Liver (tissue), 3 donors: ENCODE measurements around the gene MYBPC2.

Experiments used
- EGR1 ChIP-seq, 2 donors: IDR thresholded peaks; 2 replicates each; pipeline ENCODE4 v1.6.1; 2016 to 2018; ENCODE audit warnings: antibody characterized with exemption in 2 of 2, low read depth in 2 of 2
- RAD21 ChIP-seq, 2 donors: IDR thresholded peaks; 2 replicates each; pipeline ENCODE4 v1.6.1; 2016; ENCODE audit warnings: antibody characterized with exemption in 2 of 2, mild to moderate bottlenecking in 2 of 2
- TAF1 ChIP-seq: conservative IDR thresholded peaks from 2 replicates; pipeline ENCODE4 v1.6.1; 2016; ENCODE audit warnings: antibody characterized with exemption, mild to moderate bottlenecking
- TF ChIP-seq, protein P1 (sequence below): fragments of 150-350 bp; IDR thresholded peaks from 2 replicates; pipeline ENCODE4 v1.5.1; 2017; ENCODE audit warnings: improper control_type of control experiment, low read depth, low read length; ENCODE audit not compliant: missing input control
- TF ChIP-seq, protein P2 (sequence below): IDR thresholded peaks from 2 replicates; pipeline ENCODE4 v1.6.1; 2016; ENCODE audit warnings: antibody characterized with exemption, mild to moderate bottlenecking
- TF ChIP-seq, protein P3 (sequence below): IDR thresholded peaks from 2 replicates; pipeline ENCODE4 v1.6.1; 2016; ENCODE audit warnings: antibody characterized with exemption
- donor health status: healthy.
- donor health status: healthy.

DNA sequence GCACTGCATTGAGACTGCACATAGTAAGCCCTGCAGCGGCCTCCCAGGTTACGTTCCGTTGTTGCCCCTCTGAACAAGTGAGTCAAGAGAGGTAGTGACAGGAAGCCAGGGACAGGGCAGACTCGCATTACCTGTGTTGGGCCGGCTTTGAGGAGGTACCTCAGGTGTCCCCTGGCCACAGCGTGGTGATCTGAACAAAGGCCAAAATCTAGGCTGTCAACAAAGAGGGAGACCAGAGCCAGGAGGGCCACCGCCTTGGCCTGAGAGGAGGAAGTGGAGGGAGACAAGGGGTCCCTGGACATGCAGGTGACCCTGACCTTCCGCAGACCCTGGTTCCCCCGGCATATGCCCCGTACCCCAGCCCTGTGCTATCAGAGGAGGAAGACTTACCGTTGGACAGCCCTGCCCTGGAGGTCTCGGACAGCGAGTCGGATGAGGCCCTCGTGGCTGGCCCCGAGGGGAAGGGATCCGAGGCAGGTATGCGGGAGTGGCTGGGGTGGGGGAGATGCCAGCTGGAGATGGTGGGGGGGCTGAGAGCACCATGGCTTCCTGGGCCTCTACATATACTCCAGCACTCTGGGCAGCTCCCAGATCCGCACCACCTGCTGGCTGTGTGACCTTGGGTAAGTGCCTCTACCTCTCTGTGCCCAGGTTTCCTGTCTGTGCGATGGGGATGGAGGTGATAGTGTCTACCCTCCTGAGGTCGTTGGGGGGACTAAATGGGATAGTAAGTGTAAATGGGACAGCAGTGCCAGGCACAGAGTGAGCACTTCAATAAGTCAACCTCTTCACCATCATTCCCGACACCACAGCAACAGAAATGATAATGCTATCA, 9.2 kb upstream of the MYBPC2 start:
- TF ChIP-seq RAD21 (IDR thresholded peaks at IDR 0.05): no peak
- TF ChIP-seq, protein P1, sequence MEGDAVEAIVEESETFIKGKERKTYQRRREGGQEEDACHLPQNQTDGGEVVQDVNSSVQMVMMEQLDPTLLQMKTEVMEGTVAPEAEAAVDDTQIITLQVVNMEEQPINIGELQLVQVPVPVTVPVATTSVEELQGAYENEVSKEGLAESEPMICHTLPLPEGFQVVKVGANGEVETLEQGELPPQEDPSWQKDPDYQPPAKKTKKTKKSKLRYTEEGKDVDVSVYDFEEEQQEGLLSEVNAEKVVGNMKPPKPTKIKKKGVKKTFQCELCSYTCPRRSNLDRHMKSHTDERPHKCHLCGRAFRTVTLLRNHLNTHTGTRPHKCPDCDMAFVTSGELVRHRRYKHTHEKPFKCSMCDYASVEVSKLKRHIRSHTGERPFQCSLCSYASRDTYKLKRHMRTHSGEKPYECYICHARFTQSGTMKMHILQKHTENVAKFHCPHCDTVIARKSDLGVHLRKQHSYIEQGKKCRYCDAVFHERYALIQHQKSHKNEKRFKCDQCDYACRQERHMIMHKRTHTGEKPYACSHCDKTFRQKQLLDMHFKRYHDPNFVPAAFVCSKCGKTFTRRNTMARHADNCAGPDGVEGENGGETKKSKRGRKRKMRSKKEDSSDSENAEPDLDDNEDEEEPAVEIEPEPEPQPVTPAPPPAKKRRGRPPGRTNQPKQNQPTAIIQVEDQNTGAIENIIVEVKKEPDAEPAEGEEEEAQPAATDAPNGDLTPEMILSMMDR: no peak
- TF ChIP-seq, protein P2, sequence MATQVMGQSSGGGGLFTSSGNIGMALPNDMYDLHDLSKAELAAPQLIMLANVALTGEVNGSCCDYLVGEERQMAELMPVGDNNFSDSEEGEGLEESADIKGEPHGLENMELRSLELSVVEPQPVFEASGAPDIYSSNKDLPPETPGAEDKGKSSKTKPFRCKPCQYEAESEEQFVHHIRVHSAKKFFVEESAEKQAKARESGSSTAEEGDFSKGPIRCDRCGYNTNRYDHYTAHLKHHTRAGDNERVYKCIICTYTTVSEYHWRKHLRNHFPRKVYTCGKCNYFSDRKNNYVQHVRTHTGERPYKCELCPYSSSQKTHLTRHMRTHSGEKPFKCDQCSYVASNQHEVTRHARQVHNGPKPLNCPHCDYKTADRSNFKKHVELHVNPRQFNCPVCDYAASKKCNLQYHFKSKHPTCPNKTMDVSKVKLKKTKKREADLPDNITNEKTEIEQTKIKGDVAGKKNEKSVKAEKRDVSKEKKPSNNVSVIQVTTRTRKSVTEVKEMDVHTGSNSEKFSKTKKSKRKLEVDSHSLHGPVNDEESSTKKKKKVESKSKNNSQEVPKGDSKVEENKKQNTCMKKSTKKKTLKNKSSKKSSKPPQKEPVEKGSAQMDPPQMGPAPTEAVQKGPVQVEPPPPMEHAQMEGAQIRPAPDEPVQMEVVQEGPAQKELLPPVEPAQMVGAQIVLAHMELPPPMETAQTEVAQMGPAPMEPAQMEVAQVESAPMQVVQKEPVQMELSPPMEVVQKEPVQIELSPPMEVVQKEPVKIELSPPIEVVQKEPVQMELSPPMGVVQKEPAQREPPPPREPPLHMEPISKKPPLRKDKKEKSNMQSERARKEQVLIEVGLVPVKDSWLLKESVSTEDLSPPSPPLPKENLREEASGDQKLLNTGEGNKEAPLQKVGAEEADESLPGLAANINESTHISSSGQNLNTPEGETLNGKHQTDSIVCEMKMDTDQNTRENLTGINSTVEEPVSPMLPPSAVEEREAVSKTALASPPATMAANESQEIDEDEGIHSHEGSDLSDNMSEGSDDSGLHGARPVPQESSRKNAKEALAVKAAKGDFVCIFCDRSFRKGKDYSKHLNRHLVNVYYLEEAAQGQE: no peak
- TF ChIP-seq, protein P3, sequence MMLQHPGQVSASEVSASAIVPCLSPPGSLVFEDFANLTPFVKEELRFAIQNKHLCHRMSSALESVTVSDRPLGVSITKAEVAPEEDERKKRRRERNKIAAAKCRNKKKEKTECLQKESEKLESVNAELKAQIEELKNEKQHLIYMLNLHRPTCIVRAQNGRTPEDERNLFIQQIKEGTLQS: no peak
- TF ChIP-seq TAF1: no peak
- no peak for TF ChIP-seq EGR1 (IDR thresholded peaks at IDR 0.05; ENCODE audit: low read depth in 2 of 2)
